ENCODE results near the gene CRYAA. TPM values are rescaled to one million over a fixed set of nuclear protein-coding genes. Genes with fewer than 3 reads are reported as not detected.

Gene CRYAA
- total RNA-seq, 2 donors from 2014 or later = not detected

- H3K9me3 ChIP-seq (ENCODE audit: control insufficient read depth, low read length, poor library complexity, severe bottlenecking) = no peaks in the 10 kb centered on the region
- Mint-ChIP-seq H3K4me1 (peaks cover 2% of the 10 kb centered on the region), H3K36me3 (ENCODE audit: low read depth) (no peaks in the 10 kb centered on the region), H3K4me3 (no peak overlapping the region), H3K27me3 (peaks cover 26% of the 10 kb centered on the region), H3K27ac (no peak overlapping the region)
- no peak for DNase-seq
- ATAC-seq = no peak
Measured at GRCh38 chr21:43211760-43212115, 42.9 kb downstream of the CRYAA start.

Other genes with a start within 250 kb of the CRYAA start
- gene ERVH48-1, start 243.4 kb upstream of the CRYAA start, total RNA-seq = not detected
- 10 to 100 TPM; 11.5 to 15.3 TPM for gene PKNOX1, start 194.4 kb upstream of the CRYAA start, total RNA-seq
- under 1 TPM in 1 of 2 donors, not detected in 1; 0.37 TPM for gene CBS, start 93.2 kb upstream of the CRYAA start, total RNA-seq
- gene U2AF1, start 61.4 kb upstream of the CRYAA start, total RNA-seq = 100 to 1,000 TPM in 1 of 2 donors, 10 to 100 TPM in 1; 62.3 to 115 TPM

Data from T-helper 17 cell (primary cell).